ENCODE measurements around the gene BLM.
A peak's percentile ranks its signal among the peaks of the same experiment; 100 is the strongest.

BLM gene

DNA sequence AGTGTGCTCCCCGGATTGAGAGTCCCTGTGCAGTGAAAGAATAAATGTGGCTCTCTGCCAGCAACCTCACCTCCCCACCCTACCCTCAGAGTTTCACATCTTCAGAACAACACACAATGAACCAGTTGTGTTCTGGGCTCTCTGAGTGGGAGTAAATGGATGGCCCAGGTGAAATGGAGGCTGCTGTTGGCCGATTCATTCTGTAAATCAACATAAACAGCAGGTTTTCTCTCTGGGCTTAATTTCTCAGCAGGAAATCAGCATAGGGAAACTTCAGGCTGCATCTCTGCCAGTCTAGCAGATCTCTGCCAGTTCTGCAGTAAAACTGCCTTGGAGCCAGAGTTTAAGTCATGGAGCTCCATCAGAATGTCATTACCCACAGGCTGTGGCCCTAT is 96.6 kb downstream of the BLM start:
- DNase-seq (ENCODE audit: low read depth), result no peak
- no peak for TF ChIP-seq CTCF (IDR thresholded peaks at IDR 0.05; ENCODE audit: low read depth, low read length)
- TF ChIP-seq MYC (IDR thresholded peaks at IDR 0.05; ENCODE audit: low read depth, low read length), result no peak
- TF ChIP-seq, protein P1, sequence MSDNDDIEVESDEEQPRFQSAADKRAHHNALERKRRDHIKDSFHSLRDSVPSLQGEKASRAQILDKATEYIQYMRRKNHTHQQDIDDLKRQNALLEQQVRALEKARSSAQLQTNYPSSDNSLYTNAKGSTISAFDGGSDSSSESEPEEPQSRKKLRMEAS (IDR thresholded peaks at IDR 0.05; ENCODE audit: low read depth, low read length), result no peak
- TF ChIP-seq POLR2A (IDR thresholded peaks at IDR 0.05; ENCODE audit: extremely low read depth, insufficient read length), result no peak
- H3K4me3 ChIP-seq (ENCODE audit: low read depth, low read length), result no peak overlapping the region

GRCh38 chr15:90814191-90814821 is 97.2 kb downstream of the BLM start:
- DNase-seq (ENCODE audit: low read depth), result no peak
- no peak overlapping the region for H3K4me3 ChIP-seq (ENCODE audit: low read depth, low read length)
- TF ChIP-seq MYC (IDR thresholded peaks at IDR 0.05; ENCODE audit: low read depth, low read length), result no peak
- TF ChIP-seq POLR2A (IDR thresholded peaks at IDR 0.05; ENCODE audit: extremely low read depth, insufficient read length), result no peak

DNA sequence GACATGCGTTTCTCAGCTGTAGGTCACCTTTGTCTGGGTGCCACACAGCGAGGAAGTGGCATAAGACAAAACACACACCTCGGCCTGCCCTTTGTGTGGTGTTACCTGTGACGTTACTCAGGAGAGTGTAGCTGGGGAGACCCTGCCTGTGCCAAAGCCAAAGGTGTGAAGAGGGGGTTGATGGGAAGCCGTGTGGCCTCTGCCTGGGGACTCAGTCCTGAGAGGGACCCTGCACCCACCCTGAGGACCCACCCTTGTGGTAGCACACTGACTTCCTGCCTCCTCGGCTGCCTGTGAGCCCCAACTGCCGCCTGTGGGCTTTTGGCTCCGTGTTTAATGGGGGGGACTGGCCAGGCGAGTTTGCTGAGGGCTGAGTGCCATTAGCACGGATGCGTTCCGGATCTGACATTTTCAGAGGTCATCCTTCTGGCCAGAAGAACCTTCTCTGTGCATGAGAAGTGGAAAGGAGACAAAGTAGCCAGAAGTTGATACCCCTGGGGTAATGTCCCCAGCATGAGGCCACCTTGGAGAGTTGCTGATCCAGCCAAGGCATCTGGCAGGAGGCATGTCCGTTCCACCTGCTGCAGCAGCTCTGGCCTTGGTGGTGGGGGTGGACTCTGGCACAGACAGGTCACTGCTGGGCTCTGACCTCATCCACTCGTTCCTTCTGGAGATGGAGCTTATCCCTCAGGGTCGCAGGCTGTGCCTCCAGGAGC is 99.4 kb downstream of the BLM start:
- TF ChIP-seq POLR2A (IDR thresholded peaks at IDR 0.05; ENCODE audit: extremely low read depth, insufficient read length), result no peak
- TF ChIP-seq, protein P1 (IDR thresholded peaks at IDR 0.05; ENCODE audit: low read depth, low read length), result no peak
- TF ChIP-seq MYC (IDR thresholded peaks at IDR 0.05; ENCODE audit: low read depth, low read length), result no peak
- no peak for TF ChIP-seq CTCF (IDR thresholded peaks at IDR 0.05; ENCODE audit: low read depth, low read length)
- no peak for DNase-seq (ENCODE audit: low read depth)
- H3K4me3 ChIP-seq (ENCODE audit: low read depth, low read length), result no peak overlapping the region

DNA sequence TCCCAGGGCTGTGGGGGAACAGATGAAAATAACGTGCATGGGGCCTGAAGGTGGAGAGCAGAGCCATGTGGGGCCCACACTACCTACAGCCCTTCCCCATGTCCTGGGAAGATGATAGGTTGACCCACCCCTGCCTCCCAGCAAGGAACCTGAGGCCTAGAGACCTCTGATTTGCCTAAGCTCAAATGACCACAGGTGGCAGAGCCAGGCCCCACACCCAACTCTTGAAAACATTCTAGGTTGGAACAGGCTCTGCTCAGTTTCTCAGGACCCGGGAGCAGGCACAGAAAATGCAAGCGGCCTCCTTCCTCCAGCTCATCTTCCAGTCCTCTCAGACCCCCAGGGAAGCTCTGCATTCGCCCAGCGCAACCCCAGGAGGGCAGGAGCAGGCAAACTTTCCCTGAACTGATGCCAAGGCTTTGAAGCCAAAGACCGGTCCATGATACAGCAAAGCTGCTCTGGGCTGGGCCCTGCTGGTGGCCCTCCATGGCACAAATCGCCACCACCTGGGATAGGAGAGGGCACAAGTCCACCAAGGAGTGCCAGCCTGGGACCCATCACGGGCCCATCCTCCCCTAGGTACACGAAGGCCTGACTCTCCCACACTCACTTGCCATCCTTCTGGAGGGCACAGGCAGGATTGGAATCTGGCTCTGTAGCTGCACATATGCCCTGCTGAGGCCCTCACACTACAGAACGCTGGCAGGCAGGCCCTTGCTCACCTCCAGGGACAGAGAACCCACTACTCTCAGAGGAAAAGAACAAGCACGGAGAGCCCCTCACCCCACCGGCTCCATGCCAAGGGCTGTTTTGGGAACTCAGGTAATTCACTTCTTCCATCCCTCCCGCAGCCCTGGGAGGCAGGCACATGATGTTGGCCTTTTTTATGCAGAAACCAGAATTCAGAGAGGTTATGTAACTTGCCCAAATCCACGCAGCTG is 100.2 kb downstream of the BLM start:
- no peak for DNase-seq (ENCODE audit: low read depth)
- no peak overlapping the region for H3K4me3 ChIP-seq (ENCODE audit: low read depth, low read length)
- no peak for TF ChIP-seq CTCF (IDR thresholded peaks at IDR 0.05; ENCODE audit: low read depth, low read length)
- TF ChIP-seq POLR2A (IDR thresholded peaks at IDR 0.05; ENCODE audit: extremely low read depth, insufficient read length), result no peak
- TF ChIP-seq, protein P1 (IDR thresholded peaks at IDR 0.05; ENCODE audit: low read depth, low read length), result no peak
- TF ChIP-seq MYC (IDR thresholded peaks at IDR 0.05; ENCODE audit: low read depth, low read length), result no peak

DNA sequence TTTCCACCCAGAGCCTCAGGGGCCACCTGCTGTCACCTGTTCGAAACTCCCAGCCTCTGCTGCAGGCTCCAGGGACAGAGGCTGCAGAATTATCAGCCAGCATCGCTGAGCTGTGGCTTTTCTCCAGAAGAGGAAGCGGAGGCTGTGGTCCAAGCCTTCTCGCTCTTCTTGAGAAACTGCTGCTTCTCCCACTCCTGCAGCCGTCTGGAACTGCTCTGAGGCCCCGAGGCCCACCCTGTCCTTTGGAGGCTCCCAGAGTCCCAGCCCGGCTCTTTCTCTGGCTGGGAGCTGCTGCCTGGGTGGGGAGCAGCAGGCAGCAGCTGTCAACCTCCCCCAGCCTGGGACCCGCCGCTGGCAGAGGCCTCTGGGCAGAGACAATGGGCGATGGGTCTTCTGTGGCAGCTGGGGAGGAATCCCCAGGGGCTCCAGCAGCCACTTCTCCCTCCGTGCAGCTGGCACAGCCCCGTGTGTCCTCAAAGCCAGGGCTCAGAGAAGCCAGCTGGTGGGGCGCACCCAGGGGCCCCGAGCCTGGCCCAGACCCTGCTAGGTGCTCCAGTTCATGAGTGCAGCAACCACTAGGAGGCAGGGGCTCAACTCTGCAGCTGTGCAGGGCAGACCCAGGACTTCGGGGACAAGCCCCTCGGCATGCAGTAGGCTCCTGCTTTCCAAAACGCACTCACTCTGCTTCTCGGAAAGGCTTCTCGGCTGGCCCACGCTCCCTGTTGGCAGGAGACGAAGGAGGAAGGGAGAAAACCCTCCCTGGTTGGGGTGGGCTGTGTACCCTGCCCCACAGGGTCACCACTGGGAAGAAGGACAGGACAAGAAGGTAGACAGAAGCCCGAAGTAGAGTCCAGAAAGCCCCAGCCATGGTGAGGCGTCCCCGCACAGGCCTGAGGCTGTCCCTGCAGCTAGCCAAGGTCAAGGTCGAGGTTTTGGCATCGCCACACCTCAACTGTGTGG is 101.4 kb downstream of the BLM start:
- peak; percentile 99 for DNase-seq (ENCODE audit: low read depth)
- peak; percentile 77 for TF ChIP-seq CTCF (IDR thresholded peaks at IDR 0.05; ENCODE audit: low read depth, low read length)
- no peak for TF ChIP-seq POLR2A (IDR thresholded peaks at IDR 0.05; ENCODE audit: extremely low read depth, insufficient read length)
- peak overlapping the region; percentile 32 for H3K4me3 ChIP-seq (ENCODE audit: low read depth, low read length)

All from NB4 (cell line).